Panc1 (cell line): ENCODE data around the gene TTPAL. TPM values are rescaled to one million over a fixed set of nuclear protein-coding genes. Genes with fewer than 3 reads are reported as not detected.

Experiments
- ATAC-seq: fragments of 200-7000 bp; cut with Tn5 transposase; 2 replicates; pipeline ENCODE4 v1.9.1; 2020; ENCODE audit warnings: mild to moderate bottlenecking, moderate library complexity
- BruUV-seq: library from RNA; stranded (reverse); fragments of 400-500 nt; replicated peaks from 2 replicates; lab custom pipeline; 2021; lab: Mats Ljungman, UMichigan
- CTCF ChIA-PET: fragments of 300-600 bp; sonication (Branson Sonifier 250); formaldehyde crosslinking; loops from one replicate; lab custom pipeline; 2022; ENCODE audit warnings: antibody characterized with exemption; lab: Charles Lee
- POLR2A ChIA-PET: fragments of 300-600 bp; sonication (Branson Sonifier 250); formaldehyde crosslinking; loops from one replicate; lab custom pipeline; 2022; ENCODE audit warnings: antibody characterized with exemption; lab: Charles Lee
- DNase-seq: peaks from one replicate; pipeline ENCODE4 v3.0.0-alpha.2; 2010; ENCODE audit warnings: low read depth, low spot score
- H3K27ac ChIP-seq: 2 replicates; pipeline ENCODE4 v1.5.1; 2011; ENCODE audit warnings: mild to moderate bottlenecking, low read length, inconsistent platforms
- H3K27me3 ChIP-seq: fragments of 200-500 bp; sonication (Bioruptor generic); 2 replicates; pipeline ENCODE4 v1.6.0; 2014; ENCODE audit warnings: low read length, inconsistent platforms; ENCODE audit not compliant: control insufficient read depth, insufficient read depth
- H3K36me3 ChIP-seq: fragments of 200-500 bp; sonication (Bioruptor generic); 2 replicates; pipeline ENCODE4 v1.5.1; 2014; ENCODE audit warnings: inconsistent platforms, mild to moderate bottlenecking, low read length, moderate library complexity; ENCODE audit not compliant: control insufficient read depth, insufficient read depth
- H3K4me1 ChIP-seq: 2 replicates; pipeline ENCODE4 v1.5.1; 2011; ENCODE audit warnings: inconsistent platforms, mild to moderate bottlenecking, low read length, moderate library complexity; ENCODE audit not compliant: control insufficient read depth, insufficient read depth
- H3K4me3 ChIP-seq, 2 experiments: 2 replicates each; pipeline ENCODE4 v1.5.1; 2011 to 2012; ENCODE audit warnings: low read depth in 2 of 2, low read length in 2 of 2, mild to moderate bottlenecking in 2 of 2, inconsistent platforms in 1 of 2, moderate library complexity in 1 of 2
- H3K9me3 ChIP-seq: fragments of 200-500 bp; sonication (Bioruptor generic); 2 replicates; pipeline ENCODE4 v1.5.1; 2014; ENCODE audit warnings: low read depth, mild to moderate bottlenecking, inconsistent platforms, low read length, moderate library complexity; ENCODE audit not compliant: control insufficient read depth, insufficient read depth
- POLR2AphosphoS5 ChIP-seq: IDR thresholded peaks from 2 replicates; pipeline ENCODE4 v1.6.1; 2012; ENCODE audit warnings: mild to moderate bottlenecking, low read depth, low read length, moderate library complexity
- SIN3A ChIP-seq: IDR thresholded peaks from 2 replicates; pipeline ENCODE4 v1.6.1; 2012; ENCODE audit warnings: low read depth, mild to moderate bottlenecking, low read length, moderate library complexity, borderline replicate concordance; ENCODE audit not compliant: insufficient read depth
- TCF7L2 ChIP-seq: IDR thresholded peaks from 2 replicates; pipeline ENCODE4 v1.6.1; 2011; ENCODE audit warnings: mild to moderate bottlenecking, low read depth, low read length, inconsistent platforms
- in situ Hi-C: cut with HindIII; loops from 2 replicates; pipeline ENCODE4 v1.10.0; 2016; ENCODE audit warnings: low sequenced_read_pairs, low pct_unique_long_range_greater_than_20kb
- intact Hi-C: fragments of 100-400 bp; cut with micrococcal nuclease; formaldehyde crosslinking; loops from one replicate; pipeline ENCODE4 v1.10.0; 2022; ENCODE audit not compliant: unreplicated experiment
- total RNA-seq: library from RNA; stranded (reverse); gene quantifications from one replicate; pipeline ENCODE4 v1.2.1, GENCODE V29; 2021; ENCODE audit not compliant: unreplicated experiment
- TF ChIP-seq, protein P1 (sequence below), 2 experiments: IDR thresholded peaks; 2 replicates each; pipeline ENCODE4 v1.6.1; 2011 to 2012; ENCODE audit warnings: low read depth in 2 of 2, control low read depth in 1 of 2, low read length in 1 of 2, mild to moderate bottlenecking in 1 of 2, moderate library complexity in 1 of 2; ENCODE audit not compliant: insufficient read depth in 1 of 2
- TF ChIP-seq, protein P2 (sequence below): fragments of 450-650 bp; IDR thresholded peaks from 2 replicates; pipeline ENCODE4 v1.5.1; 2017; ENCODE audit warnings: mild to moderate bottlenecking

TTPAL gene
- total RNA-seq, 1 experiment from 2014 or later = 37.4 TPM

DNA sequence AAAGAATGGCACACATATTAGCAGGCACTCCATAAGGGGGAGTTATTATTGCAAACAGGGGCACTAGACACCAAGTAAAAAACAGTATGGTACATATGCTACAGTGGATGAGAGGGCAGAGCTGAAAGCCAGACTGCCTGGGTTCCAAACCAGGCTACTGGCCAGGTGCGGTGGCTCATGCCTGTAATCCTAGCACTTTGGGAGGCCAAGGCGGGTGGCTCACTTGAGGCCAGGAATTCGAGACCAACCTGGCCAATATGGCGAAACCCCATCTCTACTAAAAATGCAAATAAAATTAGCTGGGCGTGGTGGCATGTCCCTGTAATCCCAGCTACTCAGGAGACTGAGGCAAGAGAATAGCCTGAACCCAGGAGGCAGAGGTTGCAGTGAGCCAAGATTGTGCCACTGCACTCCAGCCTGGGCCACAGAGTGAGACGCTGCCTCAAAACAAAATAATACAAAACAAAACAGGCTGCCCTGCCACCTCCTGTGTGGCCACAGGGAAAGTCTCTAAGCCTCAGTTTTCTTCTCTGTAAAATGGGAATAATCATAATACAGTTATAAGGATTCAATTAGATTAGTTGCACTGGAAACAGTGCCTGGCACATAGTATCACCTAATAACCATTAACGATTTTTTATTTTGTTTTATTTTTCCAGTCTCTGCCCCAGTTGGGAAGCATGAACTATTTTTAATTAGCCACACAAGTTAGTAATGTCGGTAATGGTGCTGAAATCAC, 7.5 kb upstream of the TTPAL start:
- no peak for DNase-seq
- POLR2A ChIA-PET = interaction anchor here (0.6 kb wide), 2 partner anchors 213 to 261 kb away, joined by 3 to 12 read pairs; no protein-coding TSS in a partner anchor
- no peak for ATAC-seq
- CTCF ChIA-PET = no interaction called here
- no peaks in the 10 kb centered on the region for H3K4me1 ChIP-seq
- H3K36me3 ChIP-seq = no peaks in the 10 kb centered on the region
- TF ChIP-seq POLR2AphosphoS5 = no peak
- no peak for TF ChIP-seq SIN3A
- TF ChIP-seq TCF7L2 = no peak
- TF ChIP-seq, protein P1, sequence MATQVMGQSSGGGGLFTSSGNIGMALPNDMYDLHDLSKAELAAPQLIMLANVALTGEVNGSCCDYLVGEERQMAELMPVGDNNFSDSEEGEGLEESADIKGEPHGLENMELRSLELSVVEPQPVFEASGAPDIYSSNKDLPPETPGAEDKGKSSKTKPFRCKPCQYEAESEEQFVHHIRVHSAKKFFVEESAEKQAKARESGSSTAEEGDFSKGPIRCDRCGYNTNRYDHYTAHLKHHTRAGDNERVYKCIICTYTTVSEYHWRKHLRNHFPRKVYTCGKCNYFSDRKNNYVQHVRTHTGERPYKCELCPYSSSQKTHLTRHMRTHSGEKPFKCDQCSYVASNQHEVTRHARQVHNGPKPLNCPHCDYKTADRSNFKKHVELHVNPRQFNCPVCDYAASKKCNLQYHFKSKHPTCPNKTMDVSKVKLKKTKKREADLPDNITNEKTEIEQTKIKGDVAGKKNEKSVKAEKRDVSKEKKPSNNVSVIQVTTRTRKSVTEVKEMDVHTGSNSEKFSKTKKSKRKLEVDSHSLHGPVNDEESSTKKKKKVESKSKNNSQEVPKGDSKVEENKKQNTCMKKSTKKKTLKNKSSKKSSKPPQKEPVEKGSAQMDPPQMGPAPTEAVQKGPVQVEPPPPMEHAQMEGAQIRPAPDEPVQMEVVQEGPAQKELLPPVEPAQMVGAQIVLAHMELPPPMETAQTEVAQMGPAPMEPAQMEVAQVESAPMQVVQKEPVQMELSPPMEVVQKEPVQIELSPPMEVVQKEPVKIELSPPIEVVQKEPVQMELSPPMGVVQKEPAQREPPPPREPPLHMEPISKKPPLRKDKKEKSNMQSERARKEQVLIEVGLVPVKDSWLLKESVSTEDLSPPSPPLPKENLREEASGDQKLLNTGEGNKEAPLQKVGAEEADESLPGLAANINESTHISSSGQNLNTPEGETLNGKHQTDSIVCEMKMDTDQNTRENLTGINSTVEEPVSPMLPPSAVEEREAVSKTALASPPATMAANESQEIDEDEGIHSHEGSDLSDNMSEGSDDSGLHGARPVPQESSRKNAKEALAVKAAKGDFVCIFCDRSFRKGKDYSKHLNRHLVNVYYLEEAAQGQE (IDR thresholded peaks at IDR 0.05; ENCODE audit: insufficient read depth in 1 of 2, low read depth in 2 of 2, low read length in 1 of 2) = no peak
- TF ChIP-seq, protein P2, sequence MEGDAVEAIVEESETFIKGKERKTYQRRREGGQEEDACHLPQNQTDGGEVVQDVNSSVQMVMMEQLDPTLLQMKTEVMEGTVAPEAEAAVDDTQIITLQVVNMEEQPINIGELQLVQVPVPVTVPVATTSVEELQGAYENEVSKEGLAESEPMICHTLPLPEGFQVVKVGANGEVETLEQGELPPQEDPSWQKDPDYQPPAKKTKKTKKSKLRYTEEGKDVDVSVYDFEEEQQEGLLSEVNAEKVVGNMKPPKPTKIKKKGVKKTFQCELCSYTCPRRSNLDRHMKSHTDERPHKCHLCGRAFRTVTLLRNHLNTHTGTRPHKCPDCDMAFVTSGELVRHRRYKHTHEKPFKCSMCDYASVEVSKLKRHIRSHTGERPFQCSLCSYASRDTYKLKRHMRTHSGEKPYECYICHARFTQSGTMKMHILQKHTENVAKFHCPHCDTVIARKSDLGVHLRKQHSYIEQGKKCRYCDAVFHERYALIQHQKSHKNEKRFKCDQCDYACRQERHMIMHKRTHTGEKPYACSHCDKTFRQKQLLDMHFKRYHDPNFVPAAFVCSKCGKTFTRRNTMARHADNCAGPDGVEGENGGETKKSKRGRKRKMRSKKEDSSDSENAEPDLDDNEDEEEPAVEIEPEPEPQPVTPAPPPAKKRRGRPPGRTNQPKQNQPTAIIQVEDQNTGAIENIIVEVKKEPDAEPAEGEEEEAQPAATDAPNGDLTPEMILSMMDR = no peak
- no TSS peak for BruUV-seq
- intact Hi-C loops (loop anchor here (10.0 kb wide), 1 partner anchor 153 kb away; the partner anchor contains the start of gene FITM2), in situ Hi-C loops (loop anchor here (10.0 kb wide), 1 partner anchor 83 kb away; no protein-coding TSS in a partner anchor)
- no peaks in the 10 kb centered on the region for H3K27me3 ChIP-seq
- no peaks in the 10 kb centered on the region for H3K9me3 ChIP-seq
- no peak overlapping the region for H3K27ac ChIP-seq
- no peak overlapping the region for H3K4me3 ChIP-seq

DNA sequence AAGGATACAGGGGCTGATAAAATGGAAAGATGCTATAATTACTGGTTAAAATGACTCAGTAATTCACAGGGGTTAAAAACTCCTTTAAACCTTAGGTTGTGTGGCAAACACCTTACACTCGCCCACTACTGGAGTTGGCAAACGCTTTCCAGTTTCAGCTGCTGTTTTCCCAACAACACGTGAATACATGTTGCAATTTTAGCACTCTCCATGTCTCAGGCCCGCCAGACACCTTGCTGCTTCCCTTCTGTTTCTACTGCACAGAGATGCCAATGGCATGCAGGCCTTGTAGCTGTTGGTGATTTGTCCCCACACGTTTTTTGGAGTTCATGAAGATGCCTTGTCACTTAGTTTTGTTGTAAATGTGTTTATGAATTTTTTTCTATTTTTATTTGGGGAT, 5.3 kb upstream of the TTPAL start:
- no TSS peak for BruUV-seq
- intact Hi-C loops = no loop called here

More for the DNA sequence above, 5.3 kb upstream of the TTPAL start:
- H3K27me3 ChIP-seq = no peaks in the 10 kb centered on the region
- ATAC-seq = no peak
- H3K27ac ChIP-seq = no peak overlapping the region
- ChIA-PET CTCF (no interaction called here), POLR2A (no interaction called here)
- no peaks in the 10 kb centered on the region for H3K36me3 ChIP-seq
- no peaks in the 10 kb centered on the region for H3K9me3 ChIP-seq
- DNase-seq = no peak
- TF ChIP-seq POLR2AphosphoS5 (no peak), SIN3A (no peak), TCF7L2 (no peak)
- TF ChIP-seq, protein P1 (IDR thresholded peaks at IDR 0.05; ENCODE audit: insufficient read depth in 1 of 2, low read depth in 2 of 2, low read length in 1 of 2) = no peak
- TF ChIP-seq, protein P2 = no peak
- in situ Hi-C loops = no loop called here
- H3K4me1 ChIP-seq = no peaks in the 10 kb centered on the region; the same call in 1 of the 2 replicates
- H3K4me3 ChIP-seq = no peak overlapping the region
